ENCODE data around the gene OR7A5. TPM values are rescaled to one million over a fixed set of nuclear protein-coding genes. Genes with fewer than 3 reads are reported as not detected.
A peak's percentile ranks its signal among the peaks of the same experiment; 100 is the strongest.

The OR7A5 gene
- total RNA-seq (not detected in 2 replicates), polyA plus RNA-seq (not detected in 2 replicates)

- Histone ChIP-seq H3K4me1 (ENCODE audit: low read depth) (no peaks in the 10 kb centered on the region), H3K4me3 (no peak within 1 kb of the TSS), H3K9me3 (ENCODE audit: low read depth) (no peaks in the 10 kb centered on the region), H3K36me3 (no peaks in the 10 kb centered on the region), H3K27me3 (no peaks in the 10 kb centered on the region), H3K27ac (no peak within 1 kb of the TSS)
- DNase-seq (ENCODE audit: low read depth in 1 of 2, low spot score in 1 of 2), result peak in 1 of 2 donors; percentile 11
- no peak for TF ChIP-seq CTCF (IDR thresholded peaks at IDR 0.05; ENCODE audit: low read depth, low read length)
Measured at GRCh38 chr19:14835011-14835410, at the start of gene OR7A5, which contains the start of gene OR7C1. Gene OR7A5, minus strand, starts transcription at chr19:14835185. Its CDS starts 6,944 bp downstream, at chr19:14828241. Gene OR7C1, minus strand, starts transcription at chr19:14835185. Its CDS starts 35,049 bp downstream, at chr19:14800136.

DNA sequence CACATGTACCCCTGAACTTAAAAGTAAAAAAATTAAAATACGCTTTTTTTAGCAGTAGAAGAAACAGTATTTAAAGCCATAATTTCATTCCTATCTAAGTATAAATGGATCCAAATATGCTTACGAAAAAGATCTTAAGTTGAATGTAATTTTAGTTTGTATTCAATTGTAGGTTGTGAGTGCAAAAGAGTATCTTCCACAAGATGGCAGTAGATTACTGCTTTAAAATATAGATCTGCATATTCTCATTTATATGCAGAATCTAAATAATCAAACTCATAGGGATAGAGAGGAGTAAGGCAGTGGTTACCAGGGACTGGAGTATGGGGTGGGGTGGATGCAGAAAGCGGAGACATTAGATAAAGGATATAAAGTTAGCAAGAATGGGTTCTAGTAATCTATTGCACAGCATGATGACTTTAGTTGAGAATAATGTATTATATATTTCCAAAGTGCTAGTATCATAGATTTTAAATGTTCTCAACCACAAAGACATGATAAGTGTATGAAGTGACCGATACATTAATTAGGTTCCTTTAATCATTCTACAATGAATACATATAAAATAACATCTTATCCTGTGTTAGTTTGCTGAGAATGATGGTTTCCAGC lies 36.7 kb upstream of the OR7A5 start:
- no peaks in the 10 kb centered on the region for H3K4me1 ChIP-seq (ENCODE audit: low read depth)
- no peaks in the 10 kb centered on the region for H3K27me3 ChIP-seq
- H3K27ac ChIP-seq, result no peak overlapping the region
- TF ChIP-seq CTCF (IDR thresholded peaks at IDR 0.05; ENCODE audit: low read depth, low read length), result peak; percentile 54
- no peak overlapping the region for H3K4me3 ChIP-seq
- H3K9me3 ChIP-seq (ENCODE audit: low read depth), result no peaks in the 10 kb centered on the region
- peak in 1 of 2 donors; percentile 39 for DNase-seq (ENCODE audit: low read depth in 1 of 2, low spot score in 1 of 2)
- no peaks in the 10 kb centered on the region for H3K36me3 ChIP-seq

- H3K27ac ChIP-seq, result no peak overlapping the region
- no peaks in the 10 kb centered on the region for H3K9me3 ChIP-seq (ENCODE audit: low read depth)
- no peak for DNase-seq (ENCODE audit: low read depth in 1 of 2, low spot score in 1 of 2)
- no peaks in the 10 kb centered on the region for H3K27me3 ChIP-seq
- H3K4me3 ChIP-seq, result no peak overlapping the region
- no peaks in the 10 kb centered on the region for H3K4me1 ChIP-seq (ENCODE audit: low read depth)
- no peaks in the 10 kb centered on the region for H3K36me3 ChIP-seq
- no peak for TF ChIP-seq CTCF (IDR thresholded peaks at IDR 0.05; ENCODE audit: low read depth, low read length)
Measured at GRCh38 chr19:14868497-14868896, 33.5 kb upstream of the OR7A5 start.

DNA sequence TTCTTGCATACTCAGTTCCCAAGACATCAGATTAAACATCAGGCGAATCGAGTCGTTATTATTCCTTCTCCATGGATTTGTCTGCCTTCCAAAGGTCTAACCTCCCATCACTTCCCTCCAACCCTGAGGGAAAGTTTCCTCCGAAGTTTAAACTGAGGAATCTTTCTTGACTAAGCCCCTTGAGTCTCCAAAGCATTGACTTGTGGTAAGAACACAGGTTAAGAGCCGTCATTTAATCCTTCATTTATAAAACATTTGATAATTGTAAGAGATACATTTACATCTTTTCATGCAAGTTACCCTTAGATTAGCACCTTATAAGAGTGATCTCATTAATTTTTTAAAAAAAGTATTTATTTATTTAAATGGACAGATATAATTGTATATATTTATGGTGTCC lies 13.8 kb upstream of the OR7A5 start, which contains the start of gene OR7A10:
Gene OR7A10, minus strand, starts transcription at position 101 of the 400 bp plus-strand sequence. CDS start 7,045 bp downstream, outside the sequence.
- DNase-seq (ENCODE audit: low read depth in 1 of 2, low spot score in 1 of 2), result no peak
- Histone ChIP-seq H3K36me3 (no peaks in the 10 kb centered on the region), H3K4me1 (ENCODE audit: low read depth) (no peaks in the 10 kb centered on the region), H3K27me3 (no peaks in the 10 kb centered on the region), H3K9me3 (ENCODE audit: low read depth) (no peaks in the 10 kb centered on the region), H3K4me3 (no peak within 1 kb of the TSS), H3K27ac (no peak within 1 kb of the TSS)
- no peak for TF ChIP-seq CTCF (IDR thresholded peaks at IDR 0.05; ENCODE audit: low read depth, low read length)

DNA sequence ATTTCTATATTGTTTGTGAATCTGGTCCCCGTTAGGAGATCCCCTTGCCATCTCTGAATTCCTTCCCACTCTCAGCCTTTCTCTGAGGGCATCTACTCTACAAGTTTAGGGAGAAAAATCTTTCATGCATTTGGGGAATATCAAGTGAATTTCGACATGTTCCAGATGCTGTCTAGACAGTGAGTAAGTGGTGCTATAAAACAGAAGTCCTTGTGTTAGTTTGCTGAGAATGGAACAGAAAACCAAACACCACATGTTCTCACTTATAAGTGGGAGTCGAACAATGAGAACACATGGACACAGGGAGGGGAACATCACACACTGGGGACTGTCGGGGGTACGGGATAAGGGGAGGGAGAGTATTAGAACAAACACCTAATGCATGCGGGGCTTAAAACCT lies 8.6 kb upstream of the OR7A5 start:
- no peaks in the 10 kb centered on the region for H3K9me3 ChIP-seq (ENCODE audit: low read depth)
- no peak for TF ChIP-seq CTCF (IDR thresholded peaks at IDR 0.05; ENCODE audit: low read depth, low read length)
- DNase-seq (ENCODE audit: low read depth in 1 of 2, low spot score in 1 of 2), result peak in 1 of 2 donors; percentile 14

More for the DNA sequence above, 8.6 kb upstream of the OR7A5 start:
- Histone ChIP-seq H3K27me3 (no peaks in the 10 kb centered on the region), H3K27ac (no peak overlapping the region), H3K4me1 (ENCODE audit: low read depth) (no peaks in the 10 kb centered on the region), H3K36me3 (no peaks in the 10 kb centered on the region), H3K4me3 (no peak overlapping the region)
